Measurements from ENCODE around the gene SCO2.

The SCO2 gene

DNA sequence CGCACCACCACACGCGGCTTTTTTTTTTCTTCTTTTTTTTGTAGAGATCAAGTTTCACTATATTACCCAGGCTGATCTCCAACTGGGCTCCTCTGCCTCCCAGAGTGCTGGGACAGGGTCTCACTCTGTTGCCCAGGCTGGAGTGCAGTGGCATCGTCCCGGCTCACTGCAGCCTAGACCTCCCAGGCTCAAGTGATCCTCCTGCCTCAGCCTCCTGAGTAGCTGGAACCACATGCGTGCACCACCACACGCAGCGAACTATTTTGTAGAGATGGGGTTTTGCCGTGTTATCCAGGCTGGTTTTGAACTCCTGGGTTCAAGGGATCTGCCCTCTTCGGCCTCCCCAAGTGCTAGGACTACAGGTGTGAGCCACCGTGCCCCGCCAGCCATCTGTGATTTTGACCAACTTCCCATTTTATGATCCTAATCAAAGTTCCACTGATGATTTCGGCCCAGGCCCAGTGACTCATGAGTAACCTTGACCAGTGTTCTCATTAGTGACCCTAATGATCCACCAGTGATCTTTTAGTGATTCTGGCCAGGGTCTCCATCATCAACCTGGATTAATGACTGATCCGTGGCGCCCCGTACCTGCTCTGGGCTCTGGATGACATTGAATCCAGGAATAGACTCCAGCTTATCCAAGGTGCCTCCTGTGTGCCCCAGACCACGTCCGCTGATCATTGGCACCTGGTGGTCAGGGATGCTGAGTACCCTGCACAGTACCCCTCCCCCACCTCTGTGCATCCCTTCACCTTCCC is 2.7 kb upstream of the SCO2 start:
- TF ChIP-seq FOXM1 (IDR thresholded peaks at IDR 0.05; ENCODE audit: borderline replicate concordance, low read depth), result no peak
- TF ChIP-seq YY1 (IDR thresholded peaks at IDR 0.05; ENCODE audit: low read depth), result no peak
- TF ChIP-seq CEBPB (IDR thresholded peaks at IDR 0.05), result no peak
- no peak for TF ChIP-seq TEAD4 (IDR thresholded peaks at IDR 0.05)
- no peak for TF ChIP-seq TAF1 (IDR thresholded peaks at IDR 0.05; ENCODE audit: low read depth)
- TF ChIP-seq NFIC (IDR thresholded peaks at IDR 0.05), result no peak
- no peak for TF ChIP-seq RAD21 (IDR thresholded peaks at IDR 0.05; ENCODE audit: low read depth)
- TF ChIP-seq, protein P1, sequence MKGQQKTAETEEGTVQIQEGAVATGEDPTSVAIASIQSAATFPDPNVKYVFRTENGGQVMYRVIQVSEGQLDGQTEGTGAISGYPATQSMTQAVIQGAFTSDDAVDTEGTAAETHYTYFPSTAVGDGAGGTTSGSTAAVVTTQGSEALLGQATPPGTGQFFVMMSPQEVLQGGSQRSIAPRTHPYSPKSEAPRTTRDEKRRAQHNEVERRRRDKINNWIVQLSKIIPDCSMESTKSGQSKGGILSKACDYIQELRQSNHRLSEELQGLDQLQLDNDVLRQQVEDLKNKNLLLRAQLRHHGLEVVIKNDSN (IDR thresholded peaks at IDR 0.05), result no peak
- TF ChIP-seq EGR1 (IDR thresholded peaks at IDR 0.05), result no peak
- TF ChIP-seq CREB1 (IDR thresholded peaks at IDR 0.05; ENCODE audit: low read depth), result no peak
- TF ChIP-seq, protein P2, sequence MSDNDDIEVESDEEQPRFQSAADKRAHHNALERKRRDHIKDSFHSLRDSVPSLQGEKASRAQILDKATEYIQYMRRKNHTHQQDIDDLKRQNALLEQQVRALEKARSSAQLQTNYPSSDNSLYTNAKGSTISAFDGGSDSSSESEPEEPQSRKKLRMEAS (IDR thresholded peaks at IDR 0.05), result no peak
- no peak for TF ChIP-seq ZBTB7A (IDR thresholded peaks at IDR 0.05; ENCODE audit: low read depth)
- TF ChIP-seq TCF12 (IDR thresholded peaks at IDR 0.05; ENCODE audit: low read depth), result no peak
- TF ChIP-seq, protein P3, sequence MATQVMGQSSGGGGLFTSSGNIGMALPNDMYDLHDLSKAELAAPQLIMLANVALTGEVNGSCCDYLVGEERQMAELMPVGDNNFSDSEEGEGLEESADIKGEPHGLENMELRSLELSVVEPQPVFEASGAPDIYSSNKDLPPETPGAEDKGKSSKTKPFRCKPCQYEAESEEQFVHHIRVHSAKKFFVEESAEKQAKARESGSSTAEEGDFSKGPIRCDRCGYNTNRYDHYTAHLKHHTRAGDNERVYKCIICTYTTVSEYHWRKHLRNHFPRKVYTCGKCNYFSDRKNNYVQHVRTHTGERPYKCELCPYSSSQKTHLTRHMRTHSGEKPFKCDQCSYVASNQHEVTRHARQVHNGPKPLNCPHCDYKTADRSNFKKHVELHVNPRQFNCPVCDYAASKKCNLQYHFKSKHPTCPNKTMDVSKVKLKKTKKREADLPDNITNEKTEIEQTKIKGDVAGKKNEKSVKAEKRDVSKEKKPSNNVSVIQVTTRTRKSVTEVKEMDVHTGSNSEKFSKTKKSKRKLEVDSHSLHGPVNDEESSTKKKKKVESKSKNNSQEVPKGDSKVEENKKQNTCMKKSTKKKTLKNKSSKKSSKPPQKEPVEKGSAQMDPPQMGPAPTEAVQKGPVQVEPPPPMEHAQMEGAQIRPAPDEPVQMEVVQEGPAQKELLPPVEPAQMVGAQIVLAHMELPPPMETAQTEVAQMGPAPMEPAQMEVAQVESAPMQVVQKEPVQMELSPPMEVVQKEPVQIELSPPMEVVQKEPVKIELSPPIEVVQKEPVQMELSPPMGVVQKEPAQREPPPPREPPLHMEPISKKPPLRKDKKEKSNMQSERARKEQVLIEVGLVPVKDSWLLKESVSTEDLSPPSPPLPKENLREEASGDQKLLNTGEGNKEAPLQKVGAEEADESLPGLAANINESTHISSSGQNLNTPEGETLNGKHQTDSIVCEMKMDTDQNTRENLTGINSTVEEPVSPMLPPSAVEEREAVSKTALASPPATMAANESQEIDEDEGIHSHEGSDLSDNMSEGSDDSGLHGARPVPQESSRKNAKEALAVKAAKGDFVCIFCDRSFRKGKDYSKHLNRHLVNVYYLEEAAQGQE (IDR thresholded peaks at IDR 0.05; ENCODE audit: low read depth), result no peak
- no peak for TF ChIP-seq EP300 (IDR thresholded peaks at IDR 0.05; ENCODE audit: borderline replicate concordance)

DNA sequence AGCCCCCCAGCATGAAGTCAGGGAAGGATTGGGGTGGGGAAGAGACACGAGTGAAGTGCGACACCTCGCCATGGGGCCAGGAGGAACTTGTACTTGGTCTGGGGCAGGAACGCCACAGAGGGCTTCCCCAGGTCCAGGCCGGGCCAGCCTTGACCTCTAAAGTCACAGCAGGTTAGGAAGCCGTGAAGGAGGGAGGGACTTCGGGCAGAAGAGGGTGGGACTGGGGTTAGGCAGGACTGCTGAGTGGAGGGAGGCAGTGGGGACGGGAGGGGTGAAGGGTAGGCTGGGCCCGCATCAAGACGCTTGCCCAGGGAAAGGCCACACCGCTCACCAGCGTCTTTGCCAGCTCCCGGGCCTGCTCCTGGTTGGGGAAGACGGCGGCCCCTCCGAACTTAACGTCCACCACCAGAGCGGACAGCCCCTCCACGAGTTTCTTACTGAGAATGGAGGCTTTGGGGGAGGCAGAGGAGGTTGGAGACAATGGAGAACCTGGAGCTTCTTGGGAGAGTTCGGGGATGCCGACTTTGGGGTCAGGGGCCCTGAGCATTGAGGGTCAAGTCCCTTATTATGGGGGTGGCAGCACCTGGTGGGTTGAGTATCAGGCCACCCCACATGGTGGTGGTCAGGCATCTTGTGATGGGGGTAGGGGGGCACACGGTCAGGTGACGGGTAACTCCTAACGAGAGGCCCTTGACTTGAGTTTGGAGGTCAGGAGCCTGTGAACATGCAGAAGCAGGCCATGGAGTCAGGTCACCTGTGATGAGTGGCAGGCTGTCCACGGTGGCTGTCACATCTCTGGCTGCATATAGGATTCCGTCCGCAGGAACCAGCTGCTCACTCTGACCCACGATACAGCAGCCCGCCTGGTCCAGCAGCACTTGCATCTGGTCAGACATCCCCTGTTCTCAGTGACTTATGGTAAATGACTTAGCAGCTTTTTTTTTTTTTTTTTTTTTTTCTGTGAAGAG is 1.7 kb upstream of the SCO2 start:
- no peak for TF ChIP-seq TAF1 (IDR thresholded peaks at IDR 0.05; ENCODE audit: low read depth)
- TF ChIP-seq ZBTB7A (IDR thresholded peaks at IDR 0.05; ENCODE audit: low read depth), result peak; percentile 43; the same call in 1 of the 2 replicates

DNA sequence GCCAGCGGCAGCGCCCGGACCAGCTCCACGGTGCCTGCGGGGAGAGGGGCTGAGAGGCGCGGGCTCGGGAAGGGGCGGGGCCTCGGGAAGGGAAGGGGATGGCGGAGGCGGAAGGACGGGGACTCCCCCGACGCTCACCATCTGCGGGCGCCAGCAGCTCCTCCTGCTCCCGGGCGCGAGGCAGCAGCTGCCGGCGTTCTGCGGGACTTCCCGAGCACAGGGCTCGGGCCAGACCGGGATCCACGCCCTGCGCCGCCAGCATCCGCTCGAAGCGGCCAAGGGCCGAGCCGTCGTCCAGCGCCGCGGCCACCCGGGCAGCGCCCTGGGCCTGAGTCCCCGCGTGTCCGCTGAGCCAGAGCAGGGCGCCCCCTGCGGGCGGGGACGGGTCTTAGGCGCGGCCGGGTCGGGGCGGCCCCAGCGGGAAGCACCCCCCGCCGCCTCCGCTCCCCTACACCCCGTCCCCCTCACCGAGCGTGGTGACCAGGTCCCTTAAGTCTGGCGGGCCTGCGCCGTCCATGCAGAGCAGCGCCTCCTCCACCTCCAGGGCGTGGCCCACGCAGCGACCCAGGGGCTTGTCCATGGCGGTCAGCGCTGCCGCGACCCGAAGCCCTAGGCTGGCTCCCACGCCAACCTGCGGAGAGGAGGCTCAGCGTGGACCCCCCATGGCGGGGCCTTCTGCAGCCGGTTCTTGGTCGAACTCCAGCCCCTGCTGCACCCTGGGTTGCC is 873 bp upstream of the SCO2 start:
- TF ChIP-seq CREB1 (IDR thresholded peaks at IDR 0.05; ENCODE audit: low read depth), result no peak
- no peak for TF ChIP-seq TAF1 (IDR thresholded peaks at IDR 0.05; ENCODE audit: low read depth)
- TF ChIP-seq RAD21 (IDR thresholded peaks at IDR 0.05; ENCODE audit: low read depth), result peak; percentile 8; the same call in 1 of the 2 replicates
- TF ChIP-seq TEAD4 (IDR thresholded peaks at IDR 0.05), result no peak
- TF ChIP-seq TCF12 (IDR thresholded peaks at IDR 0.05; ENCODE audit: low read depth), result no peak
- TF ChIP-seq, protein P2 (IDR thresholded peaks at IDR 0.05), result peak; percentile 52; the same call in 1 of the 2 replicates
- no peak for TF ChIP-seq NFIC (IDR thresholded peaks at IDR 0.05)
- TF ChIP-seq FOXM1 (IDR thresholded peaks at IDR 0.05; ENCODE audit: borderline replicate concordance, low read depth), result no peak
- no peak for TF ChIP-seq YY1 (IDR thresholded peaks at IDR 0.05; ENCODE audit: low read depth)
- no peak for TF ChIP-seq CEBPB (IDR thresholded peaks at IDR 0.05)
- peak; percentile 80 for TF ChIP-seq ZBTB7A (IDR thresholded peaks at IDR 0.05; ENCODE audit: low read depth)

DNA sequence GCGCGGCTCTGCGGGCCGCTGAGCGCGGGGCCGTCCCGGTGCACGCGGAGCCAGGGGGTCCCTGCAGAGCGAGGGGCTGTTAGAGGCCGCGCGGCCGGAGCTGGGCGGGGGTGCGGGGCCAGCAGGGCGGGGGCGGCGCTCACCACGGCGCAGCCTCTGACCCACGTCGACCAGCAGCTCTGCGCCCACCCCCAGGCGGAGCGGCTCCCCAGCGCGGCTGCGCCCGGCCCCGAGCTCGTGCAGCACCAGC is 385 bp upstream of the SCO2 start:
- TF ChIP-seq NFIC (IDR thresholded peaks at IDR 0.05), result no peak

DNA sequence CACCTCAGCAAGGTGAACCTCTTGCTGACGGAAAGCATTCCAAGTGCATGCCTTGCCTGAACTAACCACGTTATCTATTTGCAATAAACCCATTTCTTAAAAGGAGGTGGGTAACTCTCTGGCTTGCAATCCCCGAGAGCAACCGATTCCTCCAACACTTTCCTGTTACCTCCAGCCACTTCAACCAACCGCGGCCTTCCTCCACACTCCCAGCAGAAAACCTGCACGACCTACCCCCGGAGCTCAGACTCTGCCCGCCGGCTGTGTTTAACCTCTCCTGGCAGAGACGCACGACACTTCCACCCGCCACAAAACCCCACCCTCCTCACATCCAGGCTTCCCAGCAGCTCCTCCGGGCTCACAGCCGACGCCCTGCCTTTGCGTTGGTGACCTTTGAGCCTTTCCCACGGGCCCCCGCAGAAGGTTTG is 708 bp downstream of the SCO2 start:
- TF ChIP-seq, protein P1 (IDR thresholded peaks at IDR 0.05), result no peak
- TF ChIP-seq NFIC (IDR thresholded peaks at IDR 0.05) (no peak), EP300 (IDR thresholded peaks at IDR 0.05; ENCODE audit: borderline replicate concordance) (no peak), ZBTB7A (IDR thresholded peaks at IDR 0.05; ENCODE audit: low read depth) (no peak), YY1 (IDR thresholded peaks at IDR 0.05; ENCODE audit: low read depth) (no peak), TCF12 (IDR thresholded peaks at IDR 0.05; ENCODE audit: low read depth) (no peak), CREB1 (IDR thresholded peaks at IDR 0.05; ENCODE audit: low read depth) (no peak), EGR1 (IDR thresholded peaks at IDR 0.05) (no peak), TAF1 (IDR thresholded peaks at IDR 0.05; ENCODE audit: low read depth) (no peak), TEAD4 (IDR thresholded peaks at IDR 0.05) (no peak), FOXM1 (IDR thresholded peaks at IDR 0.05; ENCODE audit: borderline replicate concordance, low read depth) (no peak), CEBPB (IDR thresholded peaks at IDR 0.05) (no peak), RAD21 (IDR thresholded peaks at IDR 0.05; ENCODE audit: low read depth) (no peak)
- TF ChIP-seq, protein P3 (IDR thresholded peaks at IDR 0.05; ENCODE audit: low read depth), result no peak
- TF ChIP-seq, protein P2 (IDR thresholded peaks at IDR 0.05), result no peak

All from Ishikawa (cell line).